SU-DHL-6 (cell line): ENCODE data around the gene CCDC152.

Experiments used
- H2AFZ ChIP-seq: fragments of 200-600 bp; sonication (generic); 2 replicates; pipeline ENCODE4 v1.6.1; 2014; ENCODE audit warnings: low read depth, mild to moderate bottlenecking, moderate library complexity, mixed read lengths, antibody characterized with exemption, low read length; ENCODE audit not compliant: severe bottlenecking
- H3F3A ChIP-seq: fragments of 200-600 bp; shearing (Covaris generic); 2 replicates; pipeline ENCODE4 v1.6.0; 2016; ENCODE audit warnings: antibody characterized with exemption, mild to moderate bottlenecking; ENCODE audit not compliant: insufficient read depth
- H3K27ac ChIP-seq: fragments of 200-600 bp; sonication (generic); 2 replicates; pipeline ENCODE4 v1.5.1; 2016; ENCODE audit warnings: low read depth, mild to moderate bottlenecking, low read length, moderate library complexity, mixed read lengths
- H3K27me3 ChIP-seq: fragments of 200-600 bp; sonication (generic), shearing (Covaris generic); 2 replicates; pipeline ENCODE4 v1.6.0; 2014; ENCODE audit warnings: mild to moderate bottlenecking, low read length
- H3K36me3 ChIP-seq: fragments of 200-600 bp; sonication (generic); 2 replicates; pipeline ENCODE4 v1.6.1; 2014; ENCODE audit warnings: mild to moderate bottlenecking, low read length, mixed read lengths
- H3K4me2 ChIP-seq: fragments of 300-600, 200-600 bp; shearing (Covaris generic), sonication (generic); 2 replicates; pipeline ENCODE4 v1.6.0; 2014; ENCODE audit warnings: low read length, low read depth, mild to moderate bottlenecking; ENCODE audit not compliant: poor library complexity, severe bottlenecking
- H3K4me3 ChIP-seq: fragments of 200-600 bp; sonication (generic); 2 replicates; pipeline ENCODE4 v1.5.1; 2014; ENCODE audit warnings: antibody characterized with exemption, low read length, mild to moderate bottlenecking, mixed read lengths; ENCODE audit not compliant: insufficient read depth, poor library complexity, severe bottlenecking
- H3K79me2 ChIP-seq: fragments of 200-600 bp; sonication (generic); 2 replicates; pipeline ENCODE4 v1.6.1; 2014; ENCODE audit warnings: mild to moderate bottlenecking, low read length, moderate library complexity; ENCODE audit not compliant: insufficient read depth
- H3K9ac ChIP-seq: fragments of 200-600 bp; sonication (generic); 2 replicates; pipeline ENCODE4 v1.7.0; 2014; ENCODE audit warnings: mild to moderate bottlenecking, low read length
- H3K9me2 ChIP-seq: fragments of 200-600 bp; sonication (generic); replicated peaks from 2 replicates; pipeline ENCODE4 v1.6.1; 2014; ENCODE audit warnings: low read length; ENCODE audit not compliant: insufficient read depth
- H3K9me3 ChIP-seq: fragments of 200-600 bp; sonication (generic); 2 replicates; pipeline ENCODE4 v1.6.1; 2014; ENCODE audit warnings: low read length, mixed read lengths; ENCODE audit not compliant: insufficient read depth
- H4K20me1 ChIP-seq: fragments of 200-600 bp; sonication (generic); 2 replicates; pipeline ENCODE4 v1.6.1; 2014; ENCODE audit warnings: low read depth, mild to moderate bottlenecking, antibody characterized with exemption, low read length, moderate library complexity, mixed read lengths
- CTCF ChIP-seq: fragments of 200-600 bp; sonication (generic); IDR thresholded peaks from one replicate; pipeline ENCODE4 v1.5.1; 2017; ENCODE audit warnings: antibody characterized with exemption, mild to moderate bottlenecking, low read length, moderate library complexity; ENCODE audit not compliant: insufficient read depth, poor library complexity, severe bottlenecking
- EZH2phosphoT487 ChIP-seq: fragments of 200-600 bp; sonication (generic), shearing (Covaris generic); conservative IDR thresholded peaks from 2 replicates; pipeline ENCODE4 v1.6.1; 2018; ENCODE audit warnings: mild to moderate bottlenecking, antibody characterized with exemption, low read length, moderate library complexity, mixed read lengths

CCDC152 gene

GRCh38 chr5:42799241-42799608 is 42.6 kb downstream of the CCDC152 start:
- no peaks in the 10 kb centered on the region for H3K9me2 ChIP-seq
- TF ChIP-seq CTCF (no peak), EZH2phosphoT487 (no peak)
- H4K20me1 ChIP-seq, result no peaks in the 10 kb centered on the region

GRCh38 chr5:42799668-42800114 is 43.1 kb downstream of the CCDC152 start:
- H4K20me1 ChIP-seq, result no peaks in the 10 kb centered on the region
- TF ChIP-seq EZH2phosphoT487 (no peak), CTCF (no peak)

More at GRCh38 chr5:42799241-42799608, 42.6 kb downstream of the CCDC152 start:
- Histone ChIP-seq H3K4me3 (no peak overlapping the region), H3K9ac (no peak overlapping the region), H3K27ac (no peak overlapping the region), H3K79me2 (no peaks in the 10 kb centered on the region), H3K4me2 (no peak overlapping the region), H3F3A (no peaks in the 10 kb centered on the region), H3K9me3 (no peaks in the 10 kb centered on the region), H2AFZ (no peak overlapping the region), H3K36me3 (no peaks in the 10 kb centered on the region), H3K27me3 (no peaks in the 10 kb centered on the region)

GRCh38 chr5:42800748-42801330 is 44.2 kb downstream of the CCDC152 start:
- H3K9me3 ChIP-seq, result no peaks in the 10 kb centered on the region
- H3K4me2 ChIP-seq, result no peak overlapping the region
- H3K9me2 ChIP-seq, result no peaks in the 10 kb centered on the region
- H4K20me1 ChIP-seq, result no peaks in the 10 kb centered on the region
- no peak overlapping the region for H2AFZ ChIP-seq
- H3F3A ChIP-seq, result no peaks in the 10 kb centered on the region
- TF ChIP-seq EZH2phosphoT487 (no peak), CTCF (no peak)
- H3K36me3 ChIP-seq, result no peaks in the 10 kb centered on the region
- no peaks in the 10 kb centered on the region for H3K79me2 ChIP-seq
- H3K27ac ChIP-seq, result no peak overlapping the region
- H3K9ac ChIP-seq, result no peak overlapping the region
- H3K4me3 ChIP-seq, result no peak overlapping the region
- no peaks in the 10 kb centered on the region for H3K27me3 ChIP-seq

More at GRCh38 chr5:42799668-42800114, 43.1 kb downstream of the CCDC152 start:
- H3F3A ChIP-seq, result no peaks in the 10 kb centered on the region
- no peaks in the 10 kb centered on the region for H3K9me3 ChIP-seq
- no peak overlapping the region for H3K27ac ChIP-seq
- no peak overlapping the region for H3K4me3 ChIP-seq
- H3K27me3 ChIP-seq, result no peaks in the 10 kb centered on the region
- no peak overlapping the region for H3K4me2 ChIP-seq
- H3K36me3 ChIP-seq, result no peaks in the 10 kb centered on the region
- H3K9ac ChIP-seq, result no peak overlapping the region
- no peaks in the 10 kb centered on the region for H3K9me2 ChIP-seq
- H3K79me2 ChIP-seq, result no peaks in the 10 kb centered on the region
- H2AFZ ChIP-seq, result no peak overlapping the region
